ENCODE results near the gene MYH14. TPM values are rescaled to one million over a fixed set of nuclear protein-coding genes. Genes with fewer than 3 reads are reported as not detected.
"Not testable (repeated sequence)": the region's sequence is repeated elsewhere in the genome, so short reads cannot be mapped to it uniquely, and the experiment has no call there.

Gene MYH14
- total RNA-seq, 1 donor from 2014 or later: 1.6 TPM

GRCh38 chr19:50226536-50226935 lies 23.1 kb downstream of the MYH14 start:
- Histone ChIP-seq H2AFZ (replicated peaks) (no peak overlapping the region), H3F3A (ENCODE audit: low read depth) (no peaks in the 10 kb centered on the region), H3K9ac (no peak overlapping the region), H4K20me1 (ENCODE audit: low read depth) (no peaks in the 10 kb centered on the region), H3K4me1 (no peaks in the 10 kb centered on the region), H3K27ac (no peak overlapping the region), H3K4me2 (no peak overlapping the region), H3K9me3 (ENCODE audit: low read depth) (no peaks in the 10 kb centered on the region), H3K36me3 (no peaks in the 10 kb centered on the region), H3K79me2 (ENCODE audit: low read depth) (no peaks in the 10 kb centered on the region), H3K27me3 (peaks cover 20% of the 10 kb centered on the region), H3K4me3 (no peak overlapping the region)
- Mint-ChIP-seq H3K27ac (no peak overlapping the region), H3K9me3 (peaks cover 9% of the 10 kb centered on the region), H3K4me1 (peaks cover 14% of the 10 kb centered on the region), H3K27me3 (ENCODE audit: insufficient read depth, low read depth) (peaks cover 10% of the 10 kb centered on the region), H3K4me3 (no peak overlapping the region), H3K36me3 (peaks cover 11% of the 10 kb centered on the region)
- no peak for TF ChIP-seq EZH2 (IDR thresholded peaks at IDR 0.05)
- TF ChIP-seq, protein P1, sequence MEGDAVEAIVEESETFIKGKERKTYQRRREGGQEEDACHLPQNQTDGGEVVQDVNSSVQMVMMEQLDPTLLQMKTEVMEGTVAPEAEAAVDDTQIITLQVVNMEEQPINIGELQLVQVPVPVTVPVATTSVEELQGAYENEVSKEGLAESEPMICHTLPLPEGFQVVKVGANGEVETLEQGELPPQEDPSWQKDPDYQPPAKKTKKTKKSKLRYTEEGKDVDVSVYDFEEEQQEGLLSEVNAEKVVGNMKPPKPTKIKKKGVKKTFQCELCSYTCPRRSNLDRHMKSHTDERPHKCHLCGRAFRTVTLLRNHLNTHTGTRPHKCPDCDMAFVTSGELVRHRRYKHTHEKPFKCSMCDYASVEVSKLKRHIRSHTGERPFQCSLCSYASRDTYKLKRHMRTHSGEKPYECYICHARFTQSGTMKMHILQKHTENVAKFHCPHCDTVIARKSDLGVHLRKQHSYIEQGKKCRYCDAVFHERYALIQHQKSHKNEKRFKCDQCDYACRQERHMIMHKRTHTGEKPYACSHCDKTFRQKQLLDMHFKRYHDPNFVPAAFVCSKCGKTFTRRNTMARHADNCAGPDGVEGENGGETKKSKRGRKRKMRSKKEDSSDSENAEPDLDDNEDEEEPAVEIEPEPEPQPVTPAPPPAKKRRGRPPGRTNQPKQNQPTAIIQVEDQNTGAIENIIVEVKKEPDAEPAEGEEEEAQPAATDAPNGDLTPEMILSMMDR (IDR thresholded peaks at IDR 0.05): no peak
- no peak for TF ChIP-seq EZH2phosphoT487 (IDR thresholded peaks at IDR 0.05)
- DNase-seq (ENCODE audit: low spot score): no peak

DNA sequence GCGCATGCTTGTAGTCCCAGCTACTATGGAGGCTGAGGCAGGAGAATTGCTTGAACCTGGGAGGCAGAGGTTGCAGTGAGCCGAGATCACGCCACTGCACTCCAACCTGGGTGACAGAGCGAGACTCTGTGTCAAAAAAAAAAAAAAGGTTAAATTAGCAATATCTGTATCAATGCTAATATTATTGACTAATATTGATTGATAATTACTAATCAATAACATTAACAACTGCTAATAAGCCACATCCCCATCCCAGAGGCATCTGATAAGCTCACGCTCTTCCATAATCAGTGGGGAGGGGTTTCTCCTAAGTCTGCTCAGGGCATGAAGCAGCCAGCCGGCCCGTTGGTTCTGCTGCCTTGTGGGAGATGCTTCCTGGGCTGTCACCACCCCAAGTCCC lies 24.7 kb downstream of the MYH14 start:
- Mint-ChIP-seq H3K27me3 (ENCODE audit: insufficient read depth, low read depth) (peaks cover 13% of the 10 kb centered on the region), H3K4me1 (peaks cover 18% of the 10 kb centered on the region)
- H2AFZ ChIP-seq (replicated peaks); H3K4me3 ChIP-seq; H3K9me3 ChIP-seq (ENCODE audit: low read depth); H3K27ac Mint-ChIP-seq; H3F3A ChIP-seq (ENCODE audit: low read depth); H3K9me3 Mint-ChIP-seq; H3K36me3 Mint-ChIP-seq; H3K79me2 ChIP-seq (ENCODE audit: low read depth); DNase-seq (ENCODE audit: low spot score); H3K9ac ChIP-seq; H3K4me3 Mint-ChIP-seq; H3K27ac ChIP-seq; H3K4me2 ChIP-seq; H4K20me1 ChIP-seq (ENCODE audit: low read depth); H3K4me1 ChIP-seq; H3K36me3 ChIP-seq: not testable (repeated sequence)
- peaks cover 20% of the 10 kb centered on the region for H3K27me3 ChIP-seq

GRCh38 chr19:50230379-50231351 lies 27.2 kb downstream of the MYH14 start:
- no peaks in the 10 kb centered on the region for H3K36me3 Mint-ChIP-seq

DNA sequence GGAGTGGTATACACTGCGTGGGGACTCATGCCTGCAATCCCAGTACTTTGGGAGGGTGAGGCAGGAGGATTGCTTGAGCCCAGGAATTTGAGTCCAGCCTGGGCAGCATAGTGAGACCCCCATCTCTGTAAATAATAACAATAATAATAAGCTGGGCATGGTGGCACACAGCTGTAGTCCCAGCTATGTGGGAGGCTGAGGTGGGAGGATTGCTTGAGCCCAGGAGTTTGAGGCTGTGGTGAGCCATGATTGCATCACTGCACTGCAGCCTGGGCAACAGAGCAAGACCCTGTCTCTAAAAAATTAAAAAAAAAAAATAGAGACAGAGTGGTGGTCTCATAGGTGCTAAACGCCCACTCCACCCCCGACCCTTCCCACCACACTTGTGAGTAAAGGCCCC lies 28.0 kb downstream of the MYH14 start:
- peaks cover 20% of the 10 kb centered on the region for H3K27me3 ChIP-seq
- H3K4me1 Mint-ChIP-seq: peaks cover 34% of the 10 kb centered on the region
- not testable (repeated sequence) for H3K79me2 ChIP-seq (ENCODE audit: low read depth); DNase-seq (ENCODE audit: low spot score); H3K9ac ChIP-seq; H3K4me2 ChIP-seq; H3K9me3 ChIP-seq (ENCODE audit: low read depth); H3K4me3 Mint-ChIP-seq; H3K4me3 ChIP-seq; H3K36me3 ChIP-seq; H3K36me3 Mint-ChIP-seq; H2AFZ ChIP-seq (replicated peaks); H3K9me3 Mint-ChIP-seq; H4K20me1 ChIP-seq (ENCODE audit: low read depth); H3K27ac ChIP-seq; H3K27ac Mint-ChIP-seq
- H3F3A ChIP-seq (ENCODE audit: low read depth): peaks cover 27% of the 10 kb centered on the region
- H3K27me3 Mint-ChIP-seq (ENCODE audit: insufficient read depth, low read depth): peaks cover 12% of the 10 kb centered on the region
- peaks cover 19% of the 10 kb centered on the region for H3K4me1 ChIP-seq

More at GRCh38 chr19:50230379-50231351, 27.2 kb downstream of the MYH14 start:
- no peak overlapping the region for H3K4me3 Mint-ChIP-seq
- H3K9me3 ChIP-seq (ENCODE audit: low read depth): no peaks in the 10 kb centered on the region
- no peaks in the 10 kb centered on the region for H3K9me3 Mint-ChIP-seq
- H3F3A ChIP-seq (ENCODE audit: low read depth): peaks cover 24% of the 10 kb centered on the region
- peak overlapping the region; percentile 25 for H3K4me2 ChIP-seq
- H3K4me3 ChIP-seq: no peak overlapping the region
- H3K4me1 ChIP-seq: peaks cover 14% of the 10 kb centered on the region
- H4K20me1 ChIP-seq (ENCODE audit: low read depth): no peaks in the 10 kb centered on the region
- H3K27me3 ChIP-seq: peaks cover 20% of the 10 kb centered on the region
- DNase-seq (ENCODE audit: low spot score): peak; percentile 57
- TF ChIP-seq, protein P1 (IDR thresholded peaks at IDR 0.05): peak; percentile 58
- no peak for TF ChIP-seq EZH2phosphoT487 (IDR thresholded peaks at IDR 0.05)
- no peak for TF ChIP-seq EZH2 (IDR thresholded peaks at IDR 0.05)
- H2AFZ ChIP-seq (replicated peaks): peak overlapping the region; percentile 66
- no peak overlapping the region for H3K9ac ChIP-seq
- H3K4me1 Mint-ChIP-seq: peaks cover 30% of the 10 kb centered on the region
- no peaks in the 10 kb centered on the region for H3K36me3 ChIP-seq
- no peaks in the 10 kb centered on the region for H3K79me2 ChIP-seq (ENCODE audit: low read depth)
- no peak overlapping the region for H3K27ac Mint-ChIP-seq
- H3K27ac ChIP-seq: no peak overlapping the region
- peaks cover 12% of the 10 kb centered on the region for H3K27me3 Mint-ChIP-seq (ENCODE audit: insufficient read depth, low read depth)

Data from neural progenitor cell (in vitro differentiated cells).